Measurements from ENCODE around the gene PARP3.

GRCh38 chr3:51984269-51984647, 42.1 kb downstream of the PARP3 start:
- TF ChIP-seq CTCF (IDR thresholded peaks at IDR 0.05; ENCODE audit: low read depth, low read length) (no peak), POLR2A (IDR thresholded peaks at IDR 0.05; ENCODE audit: extremely low read depth, insufficient read length) (no peak), MAX (IDR thresholded peaks at IDR 0.05; ENCODE audit: low read depth, low read length) (no peak)

All from NB4 (cell line).